ENCODE results near the gene GPM6B.

GRCh38 chrX:13816176-13816575 is 717 bp downstream of the GPM6B start:
- TF ChIP-seq CTCF (IDR thresholded peaks at IDR 0.05; ENCODE audit: low read length) (no peak), EZH2 (optimal IDR thresholded peaks at IDR 0.05; ENCODE audit: low read depth, low read length) (no peak), EZH2phosphoT487 (IDR thresholded peaks at IDR 0.05; ENCODE audit: low read length) (no peak)
